Fibroblast of skin of left quadriceps (primary cell): ENCODE results near the gene P3H2.

Source experiments
- DNase-seq, 2 experiments: peaks; one replicate each; pipeline ENCODE4 v3.0.0-alpha.2; 2013; ENCODE audit warnings: low read depth in 2 of 2

Gene P3H2

GRCh38 chr3:189945935-189946709 lies 174.6 kb downstream of the P3H2 start:
- no peak for DNase-seq

DNA sequence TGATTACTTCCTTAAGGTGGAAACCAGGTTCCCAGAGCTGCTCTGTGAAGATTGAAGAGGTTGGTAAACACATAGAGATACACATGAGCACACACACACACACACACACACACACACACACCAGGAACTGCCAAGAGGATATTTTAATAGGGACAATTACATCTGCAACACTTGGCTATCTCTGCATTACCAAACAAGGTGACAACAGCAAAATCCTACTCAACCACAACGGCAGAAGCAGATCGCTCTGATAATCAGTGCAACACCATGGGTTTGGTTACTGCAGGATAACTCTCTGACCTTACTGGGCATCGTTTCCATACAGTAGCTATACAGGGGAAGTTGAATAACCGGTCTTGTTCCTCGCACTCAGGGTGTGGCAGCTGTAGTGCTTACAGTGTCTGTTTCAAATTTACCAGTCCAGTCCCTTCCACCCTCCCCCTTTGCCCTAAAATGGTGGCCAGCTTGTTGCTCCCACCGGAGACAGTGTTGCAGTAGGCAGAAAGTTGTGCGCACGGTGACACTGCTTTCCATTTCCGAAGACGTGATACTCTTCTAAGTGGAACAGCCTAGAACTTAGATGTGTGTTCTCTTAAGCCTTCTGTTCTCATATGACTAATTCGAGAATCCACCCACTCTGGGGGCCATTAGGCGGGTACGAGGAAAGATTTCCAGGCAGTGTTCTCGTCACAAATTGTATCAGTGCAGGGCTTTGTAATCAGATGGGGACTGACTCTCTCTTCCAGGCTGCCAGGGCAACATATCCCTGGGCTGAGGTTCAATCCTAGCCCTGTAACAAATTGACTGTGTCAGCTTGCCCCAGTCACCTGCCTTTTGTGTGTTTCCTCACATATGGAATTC lies 176.2 kb downstream of the P3H2 start:
- no peak for DNase-seq

DNA sequence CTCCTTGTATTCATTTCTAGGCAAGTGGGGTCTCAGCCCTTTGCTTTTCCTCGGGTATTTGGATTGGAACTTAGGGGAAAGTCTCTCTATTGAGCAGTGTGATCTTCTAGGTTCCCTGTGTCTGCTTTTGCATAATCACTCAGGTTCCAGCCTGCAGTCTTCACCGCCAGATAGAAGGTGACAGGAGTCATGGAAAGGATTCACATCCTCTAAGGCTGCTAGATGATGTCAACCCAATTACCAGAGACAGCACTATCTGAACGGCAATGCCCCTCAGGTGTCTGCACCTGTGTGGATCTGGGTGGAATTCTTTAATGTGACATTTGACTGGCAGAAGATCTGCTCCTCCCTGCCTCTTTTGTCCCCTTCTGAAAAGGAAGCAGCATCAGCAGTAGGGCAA lies 177.7 kb downstream of the P3H2 start:
- DNase-seq: no peak

DNA sequence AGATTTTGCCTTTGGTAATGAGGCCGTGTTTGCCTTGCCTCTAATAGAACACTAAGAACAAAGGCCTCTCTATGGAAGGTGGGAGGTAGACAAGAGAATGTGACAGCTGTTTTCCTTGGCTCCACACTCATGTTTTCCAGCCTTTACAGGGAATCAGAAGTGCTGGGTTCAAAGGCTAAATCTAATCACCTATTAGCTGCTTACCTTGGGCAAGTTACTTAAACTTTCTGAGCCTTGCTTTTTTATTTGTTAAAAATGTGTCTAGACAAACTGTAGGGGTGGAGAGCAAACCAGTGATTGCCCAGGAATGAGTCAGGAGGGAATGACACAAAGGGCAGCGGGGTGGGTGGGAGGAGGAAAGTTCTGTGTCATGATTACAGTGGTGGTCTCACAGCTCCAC lies 179.0 kb downstream of the P3H2 start:
- no peak for DNase-seq

DNA sequence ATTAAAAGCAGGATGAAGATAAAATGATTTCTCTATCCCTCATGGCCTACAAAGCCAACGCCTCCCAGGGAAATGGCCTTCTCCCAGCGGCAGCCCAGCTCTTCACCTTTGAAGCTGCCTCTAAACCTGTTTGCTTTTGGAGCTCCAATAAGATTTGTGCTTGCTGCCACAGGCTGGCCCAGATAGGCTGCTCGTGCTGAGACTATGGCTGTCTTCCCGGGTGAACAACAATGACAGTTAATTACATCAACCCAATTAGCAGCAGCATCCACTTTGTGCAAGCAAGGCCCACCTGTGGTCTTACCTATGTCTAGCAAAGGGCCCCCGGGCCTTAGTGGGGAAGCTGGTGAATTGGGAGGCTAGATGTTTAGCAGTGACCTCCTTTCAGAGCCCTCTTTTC lies 179.6 kb downstream of the P3H2 start:
- DNase-seq: no peak

DNA sequence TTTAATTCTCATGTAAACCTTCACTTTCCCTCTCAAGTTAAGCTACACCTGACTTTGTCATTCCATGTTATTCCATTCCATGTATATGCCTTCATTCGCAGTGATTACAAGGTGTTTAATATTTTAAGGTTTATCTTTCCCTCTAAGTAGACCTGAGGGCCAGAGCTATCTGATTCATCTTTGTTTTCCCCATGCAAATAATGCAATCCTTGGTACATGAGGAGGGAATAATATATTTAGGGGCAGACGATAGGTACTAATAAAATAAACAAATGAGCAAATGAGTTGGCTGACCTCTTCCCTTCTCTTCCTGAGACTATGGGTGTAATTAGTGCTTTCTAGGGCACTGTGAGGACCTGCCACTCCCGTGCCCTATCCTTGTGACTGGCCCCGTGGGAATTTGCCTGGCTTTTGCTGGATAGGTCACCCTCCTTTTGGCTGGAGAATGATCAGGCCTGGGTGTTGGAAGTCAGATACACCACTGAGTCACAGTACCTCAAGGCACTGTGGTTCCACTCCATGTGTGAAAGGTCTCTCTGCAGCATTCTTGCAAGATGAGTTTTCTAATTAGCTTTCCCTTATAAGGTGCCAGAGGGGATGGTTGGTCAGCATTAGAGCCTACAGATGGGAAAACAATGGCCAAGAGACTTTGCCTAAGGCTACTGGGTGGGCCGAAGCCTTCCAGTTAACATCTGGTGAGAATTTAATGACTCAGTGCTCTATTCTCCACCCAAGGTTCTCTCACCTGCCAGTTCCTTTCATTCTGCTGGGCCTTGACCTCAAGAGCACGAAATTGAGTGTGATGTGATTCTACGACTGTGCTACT lies 183.2 kb downstream of the P3H2 start:
- peak; percentile 84 to 85 for DNase-seq

DNA sequence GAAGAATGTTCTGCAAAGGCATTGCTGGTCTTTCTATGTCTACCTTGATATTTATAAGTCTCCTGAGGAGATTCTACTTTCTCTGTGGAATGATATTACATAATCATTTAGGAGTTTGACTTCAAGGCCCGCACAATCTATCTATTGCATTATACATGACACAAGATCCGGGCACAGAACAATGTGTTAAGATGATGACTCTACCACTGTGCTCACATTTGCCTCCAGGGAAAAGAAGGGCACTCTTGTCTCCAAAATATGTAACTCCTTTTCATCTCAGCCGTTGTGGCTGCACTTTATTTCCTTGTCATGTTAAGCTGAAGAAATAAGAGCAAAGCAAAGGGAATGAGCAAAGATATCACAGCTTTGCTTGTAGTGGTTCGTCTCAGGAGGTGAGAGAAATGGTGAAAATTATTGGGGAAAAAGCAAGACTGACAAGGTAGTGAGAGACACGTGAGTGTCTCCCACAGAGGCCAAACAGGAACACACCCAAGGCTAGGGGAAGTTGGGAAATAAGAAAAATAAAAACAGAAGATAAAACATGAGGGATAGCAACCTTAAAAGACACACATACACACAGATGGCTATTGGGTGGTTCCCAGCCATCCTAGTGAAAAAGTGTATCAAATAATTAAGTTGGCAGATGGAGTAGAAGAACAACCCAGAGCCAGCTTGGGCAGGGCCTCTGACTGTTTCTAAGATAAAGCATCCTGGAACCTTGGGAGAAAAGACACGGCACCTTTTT lies 184.3 kb downstream of the P3H2 start:
- DNase-seq: no peak

DNA sequence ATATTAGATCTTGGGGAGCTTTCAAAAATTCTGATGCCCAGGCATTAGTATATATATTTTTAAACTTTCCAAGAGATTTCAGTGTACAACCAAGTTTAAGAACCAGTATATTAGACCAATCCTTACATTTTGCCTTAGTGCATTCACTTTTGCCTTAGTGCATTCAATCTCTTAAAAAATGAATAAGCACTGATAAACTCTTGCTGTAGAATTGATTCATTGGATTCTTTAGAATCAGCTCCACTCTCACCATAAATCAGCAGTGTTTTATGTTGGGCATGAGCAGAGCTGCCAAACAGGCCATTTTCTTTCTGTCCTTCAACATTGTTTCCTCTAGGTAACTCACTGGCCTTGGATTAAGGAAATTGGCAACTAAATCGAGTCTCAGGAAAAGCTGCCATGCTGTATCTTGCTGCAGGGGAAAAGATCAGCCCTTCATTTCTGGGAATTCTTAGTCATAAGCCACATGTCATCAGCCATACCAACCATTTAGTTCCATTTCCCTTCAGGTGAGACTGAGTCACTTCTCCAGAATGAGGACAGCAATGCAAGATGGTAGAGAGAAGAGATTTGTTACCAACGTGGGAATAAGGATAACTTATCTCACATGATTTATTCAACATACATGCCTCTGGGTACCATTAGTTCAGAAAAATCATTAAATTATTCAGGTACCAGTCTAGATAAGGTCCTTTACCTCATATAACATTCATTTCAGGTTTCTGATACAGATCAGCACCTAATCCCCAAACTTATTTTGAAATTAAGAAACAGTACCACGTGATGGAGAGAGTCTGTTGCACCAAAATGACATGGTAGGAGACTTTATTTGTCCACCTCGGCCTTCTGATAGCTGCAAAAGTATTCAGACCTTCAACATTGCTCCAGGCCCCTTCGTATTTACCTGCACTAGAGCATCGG lies 192.5 kb downstream of the P3H2 start:
- DNase-seq: no peak

DNA sequence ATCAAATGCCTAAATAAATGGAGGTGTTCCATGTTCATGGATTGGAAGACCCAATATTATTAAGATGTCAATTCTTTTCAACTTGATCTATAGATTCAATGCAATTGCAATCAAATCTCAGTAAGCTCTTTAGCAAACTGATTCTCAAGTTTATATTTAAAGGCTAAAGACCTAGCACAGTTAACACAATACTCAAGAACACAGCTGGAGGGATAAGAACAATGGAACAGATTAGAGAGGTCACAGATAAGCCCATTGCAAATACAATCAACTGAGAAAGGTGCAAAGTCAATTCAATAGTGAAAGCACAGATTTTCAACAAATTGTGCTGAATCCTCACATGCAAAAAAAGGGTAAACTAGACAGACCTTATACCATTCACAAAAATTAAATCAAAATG lies 198.9 kb downstream of the P3H2 start:
- no peak for DNase-seq

- DNase-seq: peak; percentile 77 to 83
These were observed 205.9 kb downstream of the P3H2 start for GRCh38 chr3:189914799-189915198.

DNA sequence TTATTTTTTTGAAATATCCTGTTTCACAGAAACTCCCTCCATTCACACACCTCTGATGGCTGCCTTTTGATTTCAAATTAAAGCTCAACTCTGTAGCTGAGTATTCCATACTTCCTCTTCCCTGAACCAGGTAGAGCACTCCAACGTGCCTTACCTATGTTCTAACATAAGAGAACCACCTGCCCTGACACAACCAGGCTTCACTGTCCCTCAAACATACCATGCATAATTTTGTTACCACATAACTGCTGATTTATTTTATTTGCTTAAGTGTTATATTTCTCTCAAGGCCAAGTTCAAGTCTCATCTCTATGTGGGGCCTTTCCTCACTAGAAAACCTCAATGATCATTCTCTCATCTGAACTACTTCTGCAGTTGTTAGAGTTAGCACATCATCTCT lies 209.7 kb downstream of the P3H2 start:
- no peak for DNase-seq

GRCh38 chr3:189909573-189909972 lies 211.1 kb downstream of the P3H2 start:
- no peak for DNase-seq

DNA sequence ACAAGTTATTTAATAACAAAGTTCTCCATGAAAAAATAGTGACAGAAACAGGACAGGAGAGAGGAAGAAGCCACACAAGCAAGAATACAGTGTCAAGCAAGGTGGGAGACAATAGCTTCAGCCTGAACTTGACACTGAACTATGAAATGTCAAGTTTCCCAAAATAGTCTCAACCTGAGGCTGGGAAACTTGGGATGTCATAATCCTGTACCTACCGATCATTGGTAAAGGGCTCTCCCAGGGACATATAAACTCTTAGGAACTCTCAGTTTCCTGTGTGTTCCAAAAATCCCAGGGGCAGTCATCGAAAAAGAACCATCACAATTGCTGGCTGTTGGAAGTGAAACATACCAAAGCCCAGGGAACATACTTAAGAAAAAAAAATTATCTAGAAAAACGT lies 211.6 kb downstream of the P3H2 start:
- no peak for DNase-seq

- peak; percentile 54 to 56 for DNase-seq
These were observed 212.1 kb downstream of the P3H2 start for GRCh38 chr3:189908646-189909045.

DNA sequence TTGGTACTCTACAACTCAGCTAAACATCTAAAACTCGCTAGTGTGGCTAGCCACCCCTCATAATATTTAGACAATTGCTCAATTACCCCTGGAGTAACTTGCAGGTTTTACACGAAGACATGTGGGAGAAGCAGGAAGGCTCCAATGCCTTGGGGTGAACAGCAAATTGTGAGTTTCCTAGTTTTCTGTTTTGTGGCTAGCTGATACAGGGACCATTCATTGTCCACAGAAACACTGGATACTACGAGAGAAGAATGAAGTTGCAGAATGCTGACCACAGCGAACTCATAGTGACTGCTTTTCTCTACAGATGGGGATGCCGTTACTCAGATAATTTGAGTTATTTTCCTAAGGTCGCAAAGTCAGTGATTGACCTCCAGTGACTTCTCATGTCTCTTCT lies 212.9 kb downstream of the P3H2 start:
- DNase-seq: no peak
